Measurements from ENCODE around the gene MAP4. TPM values are rescaled to one million over a fixed set of nuclear protein-coding genes. Genes with fewer than 3 reads are reported as not detected.
A peak's percentile ranks its signal among the peaks of the same experiment; 100 is the strongest.

Gene MAP4
- total and polyA plus RNA-seq, 2 donors (not counting 1 experiment from before 2014, with no cell fraction given): 152 to 243 TPM

DNA sequence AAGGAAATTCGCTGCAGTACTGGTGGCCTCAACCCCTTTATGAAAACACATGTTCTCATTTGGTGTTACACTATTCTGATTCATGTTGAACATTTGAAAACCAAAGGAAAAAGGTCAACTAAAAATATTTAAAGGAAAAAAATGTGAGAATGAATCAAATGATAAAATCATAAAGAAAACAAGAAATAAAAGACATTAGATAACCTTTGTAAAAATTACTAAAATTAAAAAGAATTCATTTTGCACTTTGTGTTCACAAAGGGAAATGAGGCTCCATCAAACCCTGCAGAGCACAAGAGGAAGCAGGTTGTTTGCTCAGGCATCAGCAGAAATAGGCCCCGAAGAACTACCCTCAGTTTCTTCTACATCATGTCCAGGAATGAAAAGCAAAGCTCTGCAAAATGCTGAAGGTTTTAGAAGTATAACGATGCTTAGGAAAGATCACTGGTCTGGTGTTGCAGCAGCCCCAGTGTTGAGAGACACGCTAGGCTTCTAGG, 41.2 kb downstream of the MAP4 start:
- Histone ChIP-seq H3K4me1 (ENCODE audit: control insufficient read depth, extremely low read depth, insufficient read depth, low read length) (no peaks in the 10 kb centered on the region), H3K36me3 (ENCODE audit: control insufficient read depth, insufficient read depth, low read length) (peaks cover 2% of the 10 kb centered on the region), H4K20me1 (ENCODE audit: control insufficient read depth, extremely low read depth, insufficient read depth, low read length) (no peaks in the 10 kb centered on the region), H3K4me3 (replicated peaks in 1 of 4; ENCODE audit: control extremely low read depth in 1 of 4, insufficient read depth in 1 of 4, low read depth in 3 of 4, low read length in 4 of 4) (no peak overlapping the region), H3K27me3 (ENCODE audit: control insufficient read depth, insufficient read depth, low read length) (no peaks in the 10 kb centered on the region), H3K79me2 (ENCODE audit: control insufficient read depth, insufficient read depth, low read length) (peaks cover 27% of the 10 kb centered on the region), H3K9ac (ENCODE audit: insufficient read depth, low read length) (no peak overlapping the region), H3K27ac (ENCODE audit: insufficient read depth, low read length) (no peak overlapping the region), H3K9me3 (ENCODE audit: control insufficient read depth, insufficient read depth, low read depth, low read length) (no peaks in the 10 kb centered on the region), H2AFZ (ENCODE audit: low read length) (no peak overlapping the region), H3K4me2 (ENCODE audit: extremely low read depth, insufficient read depth, low read length) (no peak overlapping the region)
- DNase-seq (ENCODE audit: low read depth in 2 of 2): no peak
- TF ChIP-seq EZH2 (IDR thresholded peaks at IDR 0.05; ENCODE audit: low read length, missing control alignments) (no peak), CTCF (conservative IDR thresholded peaks at IDR 0.05 in 1 of 2, IDR thresholded peaks at IDR 0.05 in 1 of 2; ENCODE audit: low read depth in 1 of 2, low read length in 2 of 2) (no peak)

DNA sequence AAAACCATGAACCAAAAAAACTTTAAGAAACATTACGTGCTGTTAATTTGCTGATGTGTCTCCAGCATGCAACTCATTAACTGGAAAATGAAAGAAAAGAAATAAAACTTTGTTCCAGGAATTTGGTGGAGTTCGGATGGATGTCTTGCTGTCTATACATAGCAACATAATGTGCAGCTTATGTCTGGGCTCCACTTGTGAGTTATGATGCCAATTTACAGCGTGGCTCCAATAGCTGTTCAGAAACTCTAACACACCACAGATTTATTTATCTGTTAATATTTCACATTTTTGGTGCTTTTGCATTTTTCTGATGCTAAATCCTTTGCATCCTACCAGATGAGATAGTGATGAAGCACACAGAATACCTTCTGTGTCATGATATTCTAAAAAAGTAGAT, 45.1 kb downstream of the MAP4 start:
- Histone ChIP-seq H3K36me3 (ENCODE audit: control insufficient read depth, insufficient read depth, low read length) (no peaks in the 10 kb centered on the region), H3K4me2 (ENCODE audit: extremely low read depth, insufficient read depth, low read length) (no peak overlapping the region), H3K27me3 (ENCODE audit: control insufficient read depth, insufficient read depth, low read length) (no peaks in the 10 kb centered on the region), H3K79me2 (ENCODE audit: control insufficient read depth, insufficient read depth, low read length) (peaks cover 15% of the 10 kb centered on the region), H3K9ac (ENCODE audit: insufficient read depth, low read length) (no peak overlapping the region), H3K4me3 (replicated peaks in 1 of 4; ENCODE audit: control extremely low read depth in 1 of 4, insufficient read depth in 1 of 4, low read depth in 3 of 4, low read length in 4 of 4) (no peak overlapping the region), H3K27ac (ENCODE audit: insufficient read depth, low read length) (no peak overlapping the region), H3K9me3 (ENCODE audit: control insufficient read depth, insufficient read depth, low read depth, low read length) (no peaks in the 10 kb centered on the region), H4K20me1 (ENCODE audit: control insufficient read depth, extremely low read depth, insufficient read depth, low read length) (no peaks in the 10 kb centered on the region), H2AFZ (ENCODE audit: low read length) (no peak overlapping the region), H3K4me1 (ENCODE audit: control insufficient read depth, extremely low read depth, insufficient read depth, low read length) (no peaks in the 10 kb centered on the region)
- no peak for TF ChIP-seq EZH2 (IDR thresholded peaks at IDR 0.05; ENCODE audit: low read length, missing control alignments)
- DNase-seq (ENCODE audit: low read depth in 2 of 2): no peak

DNA sequence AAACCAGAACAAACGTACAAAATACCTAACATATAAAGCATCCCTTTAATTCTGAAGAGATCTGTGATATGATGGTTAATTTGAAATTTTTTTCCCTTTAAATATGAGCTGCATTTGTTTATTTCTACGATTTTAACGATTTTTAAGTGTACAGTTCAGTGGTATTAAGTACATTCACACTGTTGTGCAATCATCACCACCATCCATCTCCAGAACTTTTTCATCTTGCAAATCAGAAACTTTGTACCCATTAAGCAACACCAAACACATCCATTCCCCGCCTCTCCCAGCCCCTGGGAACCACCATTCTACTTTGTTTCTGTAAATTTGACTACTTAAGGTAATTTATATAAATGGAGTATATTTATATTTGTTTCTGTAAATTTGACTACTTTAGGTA, 51.5 kb downstream of the MAP4 start:
- Histone ChIP-seq H3K27me3 (ENCODE audit: control insufficient read depth, insufficient read depth, low read length) (no peaks in the 10 kb centered on the region), H3K4me2 (ENCODE audit: extremely low read depth, insufficient read depth, low read length) (no peak overlapping the region), H3K4me3 (replicated peaks in 1 of 4; ENCODE audit: control extremely low read depth in 1 of 4, insufficient read depth in 1 of 4, low read depth in 3 of 4, low read length in 4 of 4) (no peak overlapping the region), H2AFZ (ENCODE audit: low read length) (no peak overlapping the region), H3K9me3 (ENCODE audit: control insufficient read depth, insufficient read depth, low read depth, low read length) (no peaks in the 10 kb centered on the region), H3K36me3 (ENCODE audit: control insufficient read depth, insufficient read depth, low read length) (peaks cover 2% of the 10 kb centered on the region), H3K4me1 (ENCODE audit: control insufficient read depth, extremely low read depth, insufficient read depth, low read length) (peaks cover 2% of the 10 kb centered on the region), H3K27ac (ENCODE audit: insufficient read depth, low read length) (no peak overlapping the region), H3K9ac (ENCODE audit: insufficient read depth, low read length) (no peak overlapping the region), H3K79me2 (ENCODE audit: control insufficient read depth, insufficient read depth, low read length) (peaks cover 30% of the 10 kb centered on the region), H4K20me1 (ENCODE audit: control insufficient read depth, extremely low read depth, insufficient read depth, low read length) (peaks cover 2% of the 10 kb centered on the region)
- peak in 1 of 2 donors; percentile 7 for DNase-seq (ENCODE audit: low read depth in 2 of 2)
- no peak for TF ChIP-seq CTCF (conservative IDR thresholded peaks at IDR 0.05 in 1 of 2, IDR thresholded peaks at IDR 0.05 in 1 of 2; ENCODE audit: low read depth in 1 of 2, low read length in 2 of 2)
- no peak for TF ChIP-seq EZH2 (IDR thresholded peaks at IDR 0.05; ENCODE audit: low read length, missing control alignments)

Measured in fibroblast of lung (primary cell).